ENCODE results near the gene ALDH1A3. TPM values are rescaled to one million over a fixed set of nuclear protein-coding genes. Genes with fewer than 3 reads are reported as not detected.

ALDH1A3 gene
- total and polyA plus RNA-seq, 4 donors, result 0.79 to 8.4 (median 1.4) TPM

- no peak for TF ChIP-seq ZBTB33 (IDR thresholded peaks at IDR 0.05)
- no peak for TF ChIP-seq NR2F2 (IDR thresholded peaks at IDR 0.05)
- TF ChIP-seq TAF1 (conservative IDR thresholded peaks at IDR 0.05), result no peak
- TF ChIP-seq FOXA2 (IDR thresholded peaks at IDR 0.05), result no peak
- TF ChIP-seq MAX (IDR thresholded peaks at IDR 0.05), result no peak
- no peak for TF ChIP-seq FOXA1 (IDR thresholded peaks at IDR 0.05)
- TF ChIP-seq EGR1 (IDR thresholded peaks at IDR 0.05; ENCODE audit: low read depth in 2 of 2), result no peak
Measured at GRCh38 chr15:100911086-100911485, 31.5 kb downstream of the ALDH1A3 start (continued).

DNA sequence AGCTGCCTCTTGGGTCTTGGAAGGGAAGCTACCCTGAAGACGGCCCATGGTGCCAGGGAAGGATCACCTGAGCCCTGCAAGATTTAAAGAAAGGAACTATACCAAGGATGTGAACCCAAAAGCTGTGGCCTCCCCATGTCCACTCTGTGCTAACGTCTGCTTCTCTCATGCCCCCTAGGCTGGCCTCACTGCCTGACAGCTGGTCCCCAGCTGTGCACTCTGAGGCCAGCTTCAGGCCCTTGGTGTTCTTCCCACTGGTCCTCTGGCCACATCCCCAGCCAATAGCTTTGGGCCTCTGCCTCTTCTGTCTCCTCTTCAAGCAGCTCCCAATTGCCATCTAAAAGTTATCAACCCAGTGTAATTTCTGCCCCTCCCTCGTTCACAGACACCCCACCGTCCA lies 34.3 kb downstream of the ALDH1A3 start:
- no peaks in the 10 kb centered on the region for H3K9me3 ChIP-seq (ENCODE audit: control insufficient read depth in 4 of 4, low read length in 3 of 4)
- H3K36me3 ChIP-seq (ENCODE audit: control insufficient read depth in 4 of 4, insufficient read depth in 3 of 4, low read depth in 1 of 4, low read length in 3 of 4), result peaks cover 0 to 2% (median 0%) of the 10 kb centered on the region in 4 donors
- no peak for DNase-seq (ENCODE audit: low spot score)
- peaks cover 0 to 15% (median 5%) of the 10 kb centered on the region in 4 donors for H3K4me1 ChIP-seq (ENCODE audit: control insufficient read depth in 4 of 4, insufficient read depth in 4 of 4, low read length in 3 of 4)
- no peak overlapping the region for H3K27ac ChIP-seq (ENCODE audit: low read depth in 1 of 2, low read length in 2 of 2)
- TF ChIP-seq MAX (IDR thresholded peaks at IDR 0.05), result no peak
- TF ChIP-seq, protein P1, sequence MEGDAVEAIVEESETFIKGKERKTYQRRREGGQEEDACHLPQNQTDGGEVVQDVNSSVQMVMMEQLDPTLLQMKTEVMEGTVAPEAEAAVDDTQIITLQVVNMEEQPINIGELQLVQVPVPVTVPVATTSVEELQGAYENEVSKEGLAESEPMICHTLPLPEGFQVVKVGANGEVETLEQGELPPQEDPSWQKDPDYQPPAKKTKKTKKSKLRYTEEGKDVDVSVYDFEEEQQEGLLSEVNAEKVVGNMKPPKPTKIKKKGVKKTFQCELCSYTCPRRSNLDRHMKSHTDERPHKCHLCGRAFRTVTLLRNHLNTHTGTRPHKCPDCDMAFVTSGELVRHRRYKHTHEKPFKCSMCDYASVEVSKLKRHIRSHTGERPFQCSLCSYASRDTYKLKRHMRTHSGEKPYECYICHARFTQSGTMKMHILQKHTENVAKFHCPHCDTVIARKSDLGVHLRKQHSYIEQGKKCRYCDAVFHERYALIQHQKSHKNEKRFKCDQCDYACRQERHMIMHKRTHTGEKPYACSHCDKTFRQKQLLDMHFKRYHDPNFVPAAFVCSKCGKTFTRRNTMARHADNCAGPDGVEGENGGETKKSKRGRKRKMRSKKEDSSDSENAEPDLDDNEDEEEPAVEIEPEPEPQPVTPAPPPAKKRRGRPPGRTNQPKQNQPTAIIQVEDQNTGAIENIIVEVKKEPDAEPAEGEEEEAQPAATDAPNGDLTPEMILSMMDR (IDR thresholded peaks at IDR 0.05; ENCODE audit: low read depth, low read length, missing input control), result no peak
- no peak for TF ChIP-seq ZBTB33 (IDR thresholded peaks at IDR 0.05)
- TF ChIP-seq HNF4G (IDR thresholded peaks at IDR 0.05), result no peak
- TF ChIP-seq, protein P2, sequence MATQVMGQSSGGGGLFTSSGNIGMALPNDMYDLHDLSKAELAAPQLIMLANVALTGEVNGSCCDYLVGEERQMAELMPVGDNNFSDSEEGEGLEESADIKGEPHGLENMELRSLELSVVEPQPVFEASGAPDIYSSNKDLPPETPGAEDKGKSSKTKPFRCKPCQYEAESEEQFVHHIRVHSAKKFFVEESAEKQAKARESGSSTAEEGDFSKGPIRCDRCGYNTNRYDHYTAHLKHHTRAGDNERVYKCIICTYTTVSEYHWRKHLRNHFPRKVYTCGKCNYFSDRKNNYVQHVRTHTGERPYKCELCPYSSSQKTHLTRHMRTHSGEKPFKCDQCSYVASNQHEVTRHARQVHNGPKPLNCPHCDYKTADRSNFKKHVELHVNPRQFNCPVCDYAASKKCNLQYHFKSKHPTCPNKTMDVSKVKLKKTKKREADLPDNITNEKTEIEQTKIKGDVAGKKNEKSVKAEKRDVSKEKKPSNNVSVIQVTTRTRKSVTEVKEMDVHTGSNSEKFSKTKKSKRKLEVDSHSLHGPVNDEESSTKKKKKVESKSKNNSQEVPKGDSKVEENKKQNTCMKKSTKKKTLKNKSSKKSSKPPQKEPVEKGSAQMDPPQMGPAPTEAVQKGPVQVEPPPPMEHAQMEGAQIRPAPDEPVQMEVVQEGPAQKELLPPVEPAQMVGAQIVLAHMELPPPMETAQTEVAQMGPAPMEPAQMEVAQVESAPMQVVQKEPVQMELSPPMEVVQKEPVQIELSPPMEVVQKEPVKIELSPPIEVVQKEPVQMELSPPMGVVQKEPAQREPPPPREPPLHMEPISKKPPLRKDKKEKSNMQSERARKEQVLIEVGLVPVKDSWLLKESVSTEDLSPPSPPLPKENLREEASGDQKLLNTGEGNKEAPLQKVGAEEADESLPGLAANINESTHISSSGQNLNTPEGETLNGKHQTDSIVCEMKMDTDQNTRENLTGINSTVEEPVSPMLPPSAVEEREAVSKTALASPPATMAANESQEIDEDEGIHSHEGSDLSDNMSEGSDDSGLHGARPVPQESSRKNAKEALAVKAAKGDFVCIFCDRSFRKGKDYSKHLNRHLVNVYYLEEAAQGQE (IDR thresholded peaks at IDR 0.05), result no peak
- TF ChIP-seq SP1 (IDR thresholded peaks at IDR 0.05), result no peak
- 70% methylated on average over 4 of the region's 4 CpGs for WGBS
- peaks cover 0 to 16% (median under 1%) of the 10 kb centered on the region in 4 donors for H3K27me3 ChIP-seq (ENCODE audit: control insufficient read depth in 4 of 4, insufficient read depth in 4 of 4, low read length in 3 of 4)
- no peak overlapping the region for H3K4me3 ChIP-seq (ENCODE audit: low read depth in 1 of 3, low read length in 3 of 3)
- H3K9ac ChIP-seq (ENCODE audit: low read depth in 1 of 2, low read length in 2 of 2), result no peak overlapping the region
